HG03457 (cell line): ENCODE results near the gene COX4I2.

Source experiments
- ATAC-seq: cut with Tn5 transposase; IDR thresholded peaks from one replicate; pipeline ENCODE4 v1.9.1; 2021; ENCODE audit warnings: moderate number of reproducible peaks; ENCODE audit not compliant: unreplicated experiment

COX4I2 gene

DNA sequence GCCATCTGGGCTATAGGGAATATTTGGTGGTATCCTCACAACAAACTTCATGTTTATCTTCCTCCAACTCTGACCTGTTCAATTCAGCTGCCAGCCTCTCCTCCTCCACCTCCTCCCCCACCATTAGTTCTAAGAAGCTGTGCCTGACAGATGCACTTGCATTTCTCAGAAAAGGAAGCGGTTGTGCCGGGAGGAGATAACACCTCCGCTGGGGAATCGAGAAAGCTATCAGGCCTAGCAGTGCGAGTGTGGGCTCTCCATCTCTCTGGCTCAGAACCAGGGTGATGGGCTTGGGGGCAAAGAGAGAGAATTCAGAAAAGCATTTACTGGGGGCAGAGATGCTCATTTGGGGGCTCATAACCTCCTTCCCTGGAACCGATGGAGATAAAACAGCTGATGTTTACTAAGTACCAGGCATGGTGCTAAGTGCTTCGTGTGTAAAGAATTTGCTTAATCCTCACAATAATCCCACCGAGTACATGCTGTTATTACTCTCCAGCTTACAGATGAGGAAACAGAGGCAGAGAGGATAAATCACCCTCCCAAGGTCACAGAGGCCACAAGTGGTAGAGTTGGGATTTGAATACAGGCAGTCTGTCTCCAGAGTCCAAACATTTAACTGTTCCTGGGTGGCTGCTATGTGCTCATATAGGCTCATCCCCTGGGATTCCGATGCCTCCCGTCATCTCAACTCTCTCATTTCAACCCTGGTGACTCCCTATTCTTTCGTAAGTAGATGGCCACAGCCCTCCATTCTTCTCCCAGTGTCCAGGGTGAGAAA, 38.3 kb downstream of the COX4I2 start:
- no peak for ATAC-seq

- ATAC-seq = no peak
Measured at GRCh38 chr20:31676609-31676989, 38.9 kb downstream of the COX4I2 start.

GRCh38 chr20:31677553-31678260, 40.0 kb downstream of the COX4I2 start:
- no peak for ATAC-seq

DNA sequence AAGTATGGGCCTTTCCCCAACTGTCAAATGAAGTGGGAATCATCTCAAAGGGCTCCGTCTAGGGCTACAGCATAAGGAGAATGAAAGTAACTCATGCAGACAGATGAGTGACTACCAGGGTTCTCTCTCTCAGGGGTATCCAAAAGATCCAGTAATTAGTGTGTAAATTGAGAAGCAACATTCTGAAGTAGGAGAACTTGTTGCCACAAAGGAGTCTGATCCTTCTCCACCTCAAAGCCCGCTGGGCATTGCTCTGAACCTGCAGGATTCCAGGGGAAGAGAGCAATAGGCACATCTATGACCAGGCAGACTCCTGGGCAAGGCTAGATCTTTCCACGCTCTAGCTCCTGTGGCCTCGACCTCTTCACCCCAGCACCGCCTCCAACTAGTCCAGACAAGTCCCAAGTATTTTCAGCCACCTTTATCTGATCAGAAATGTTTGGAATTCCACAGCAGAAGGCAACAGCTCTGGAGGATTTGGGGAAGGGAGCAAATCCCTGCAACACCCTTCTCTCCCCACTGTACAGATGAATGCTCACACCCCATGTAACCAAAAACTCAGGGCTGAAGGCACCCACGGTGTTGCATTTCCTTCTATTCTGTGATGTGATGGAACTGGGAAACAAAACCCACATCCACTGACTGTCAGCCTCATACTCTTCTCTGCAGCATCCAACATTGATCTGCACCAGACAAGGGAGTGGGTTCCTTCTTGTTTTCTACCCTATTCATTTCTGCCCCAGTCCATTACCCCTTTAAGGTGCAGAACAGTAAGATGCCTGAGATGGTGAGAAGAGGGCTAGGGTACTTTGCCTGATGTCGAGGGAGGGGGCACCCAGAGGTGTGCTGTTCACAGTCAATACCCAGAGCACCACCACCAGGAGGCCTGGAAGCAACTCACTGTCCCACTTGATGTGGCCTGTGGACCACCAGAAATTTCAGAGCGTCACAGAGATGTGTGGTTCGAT, 41.0 kb downstream of the COX4I2 start:
- ATAC-seq = no peak

DNA sequence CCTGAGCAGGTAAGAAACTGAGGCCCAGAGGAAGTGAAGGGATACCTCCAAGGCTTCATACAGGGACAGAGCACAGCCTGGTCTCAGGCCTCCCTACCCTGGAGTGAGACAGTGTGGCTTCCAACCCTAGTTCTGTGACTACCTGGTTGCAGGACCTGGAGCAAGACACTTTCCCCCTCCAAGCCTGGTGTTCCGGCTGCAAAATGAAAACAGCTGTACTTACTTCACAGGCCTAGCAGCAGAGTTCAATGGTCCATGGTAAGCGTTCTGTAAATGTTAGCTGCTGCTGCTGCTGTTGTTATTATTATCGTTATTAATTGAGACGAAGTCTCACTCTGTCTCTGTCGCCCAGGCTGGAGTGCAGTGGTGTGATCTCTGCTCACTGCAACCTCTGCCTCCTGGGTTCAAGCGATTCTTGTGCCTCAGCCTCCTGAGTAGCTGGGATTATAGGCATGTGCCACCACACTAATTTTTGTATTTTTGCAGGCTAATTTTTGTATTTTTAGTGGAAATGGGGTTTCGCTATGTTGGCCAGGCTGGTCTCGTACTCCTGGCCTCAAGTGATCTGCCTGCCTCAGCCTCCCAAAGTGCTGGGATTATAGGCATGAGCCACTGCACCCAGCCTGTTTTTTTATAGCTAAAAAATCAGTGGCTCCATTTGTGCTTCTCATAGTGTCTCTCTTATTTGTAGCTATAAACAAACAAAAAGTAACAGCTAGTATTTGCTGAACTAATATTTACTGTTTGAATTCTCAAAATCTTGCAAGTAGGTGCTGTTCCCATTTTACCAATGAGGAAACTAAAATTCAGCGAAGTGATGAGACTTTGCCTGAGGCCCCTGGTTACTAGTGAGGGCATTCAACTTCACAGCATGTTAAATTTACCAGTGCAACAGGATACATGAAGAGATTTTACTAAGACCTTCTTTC, 41.9 kb downstream of the COX4I2 start:
- no peak for ATAC-seq

DNA sequence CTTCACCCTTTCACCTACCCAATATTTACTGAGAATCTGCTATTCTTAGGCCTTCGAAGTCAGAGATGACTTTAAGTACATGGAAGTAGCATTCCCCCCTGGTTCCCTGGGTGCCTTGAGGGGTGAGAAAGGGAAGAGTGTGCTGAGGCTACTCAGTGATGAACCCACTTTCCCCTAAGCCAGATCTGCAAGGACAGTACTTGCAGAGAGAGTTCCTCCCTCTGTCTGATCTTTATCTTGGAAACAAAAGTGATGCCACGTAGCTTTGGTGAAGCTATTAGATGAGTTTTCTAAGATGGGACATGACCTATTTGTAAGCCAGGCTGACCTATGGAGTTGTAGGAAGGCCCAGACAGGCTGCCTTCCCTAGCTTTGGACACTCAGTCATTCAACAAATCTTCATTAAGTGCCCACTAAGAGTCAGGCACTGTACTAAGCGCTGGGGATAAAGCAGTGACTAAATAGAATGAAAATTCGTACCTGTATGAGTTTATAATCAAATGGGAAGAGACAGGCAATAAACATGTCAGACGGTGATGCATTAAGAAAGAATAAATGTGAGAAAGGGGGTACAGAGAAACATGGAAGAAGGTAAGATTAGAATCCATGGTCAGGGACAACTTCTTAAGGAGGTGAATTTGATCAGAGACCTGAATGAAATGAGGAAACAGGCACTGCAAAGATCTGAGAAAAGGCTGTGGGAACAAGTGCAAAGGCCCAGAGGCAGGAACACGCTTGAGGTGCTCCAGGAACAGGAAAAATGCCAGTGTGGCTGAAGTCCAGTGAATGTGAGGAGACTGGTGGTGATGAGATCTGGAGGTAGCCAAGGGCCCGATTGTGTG, 42.8 kb downstream of the COX4I2 start:
- ATAC-seq = no peak

GRCh38 chr20:31681128-31681727, 43.5 kb downstream of the COX4I2 start:
- no peak for ATAC-seq

DNA sequence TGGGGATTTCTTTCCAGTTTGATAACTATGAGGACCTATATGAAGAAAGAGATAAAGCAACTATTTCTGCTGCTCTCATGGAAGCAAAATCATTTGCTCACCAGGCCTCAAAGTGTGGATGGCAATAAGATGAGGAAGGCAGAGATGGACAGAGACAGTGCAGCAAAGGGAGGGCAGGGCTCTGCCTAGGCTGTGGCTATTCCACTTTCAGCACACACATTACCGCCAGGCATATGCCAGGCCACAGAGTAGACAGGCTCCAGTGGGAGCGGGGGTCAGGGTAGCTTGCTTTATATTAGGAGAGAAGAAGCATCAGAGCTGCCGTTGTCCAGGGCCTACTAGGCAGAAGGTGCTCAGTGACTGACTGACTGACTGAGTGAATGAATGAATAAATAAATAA, 44.1 kb downstream of the COX4I2 start:
- no peak for ATAC-seq

- no peak for ATAC-seq
Measured at GRCh38 chr20:31682352-31682751, 44.6 kb downstream of the COX4I2 start.

GRCh38 chr20:31682927-31683326, 45.2 kb downstream of the COX4I2 start:
- no peak for ATAC-seq

GRCh38 chr20:31684153-31685015, 46.7 kb downstream of the COX4I2 start:
- ATAC-seq = no peak

DNA sequence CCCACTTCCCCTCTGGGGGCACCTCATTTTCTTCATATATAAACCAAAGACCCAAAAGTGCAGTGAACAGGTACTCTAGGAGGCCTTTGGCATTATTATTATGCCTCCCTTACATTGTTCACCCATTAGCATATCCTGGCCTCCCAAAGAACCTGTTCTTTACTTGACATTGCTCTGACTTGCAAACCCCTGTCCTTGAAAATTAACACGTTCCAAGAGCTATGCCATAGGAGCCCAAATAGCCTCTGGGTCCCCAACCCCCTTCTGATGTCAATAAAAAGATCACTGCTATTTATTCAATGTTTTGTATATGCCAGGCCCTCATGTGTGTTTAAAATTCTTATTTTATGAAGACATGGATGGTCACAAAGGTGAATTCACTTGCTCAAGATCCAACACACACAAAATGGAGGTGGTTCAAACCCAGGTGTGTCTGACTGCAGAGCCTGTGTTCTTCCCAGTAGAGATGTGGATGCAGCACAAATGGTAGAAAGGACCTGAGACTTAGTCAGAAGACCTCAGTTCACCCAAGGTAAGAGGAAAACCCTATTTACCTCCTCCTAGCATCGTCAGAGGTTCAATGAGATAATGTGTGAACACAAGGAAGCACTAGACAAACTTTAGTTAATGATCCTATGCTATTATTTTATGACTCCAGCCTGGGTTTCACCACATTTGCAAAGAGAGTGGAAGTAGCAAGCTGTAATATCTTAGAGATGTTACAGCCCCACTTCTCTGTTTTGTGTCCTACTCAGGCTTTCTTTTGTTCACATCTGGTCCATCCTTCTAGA, 48.3 kb downstream of the COX4I2 start:
- ATAC-seq = no peak

DNA sequence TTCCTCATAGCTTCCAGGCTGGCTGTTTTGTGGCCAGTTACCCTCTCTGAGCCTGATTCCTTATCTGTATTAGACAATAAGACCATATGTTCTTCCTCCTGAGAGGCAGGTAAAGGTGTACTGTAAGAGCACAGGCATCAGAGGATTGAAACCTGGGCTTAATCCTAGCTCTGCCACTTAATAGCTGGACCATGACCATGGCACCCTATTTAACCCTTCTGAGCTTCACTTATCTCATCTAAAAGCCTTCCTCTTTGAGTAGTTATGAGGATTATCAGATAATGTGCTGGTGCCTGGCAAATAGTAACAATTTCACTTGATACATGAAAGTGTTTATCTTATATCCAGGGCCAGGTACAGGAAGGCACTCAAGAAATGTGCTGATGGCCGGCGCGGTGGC, 50.1 kb downstream of the COX4I2 start:
- ATAC-seq = no peak

DNA sequence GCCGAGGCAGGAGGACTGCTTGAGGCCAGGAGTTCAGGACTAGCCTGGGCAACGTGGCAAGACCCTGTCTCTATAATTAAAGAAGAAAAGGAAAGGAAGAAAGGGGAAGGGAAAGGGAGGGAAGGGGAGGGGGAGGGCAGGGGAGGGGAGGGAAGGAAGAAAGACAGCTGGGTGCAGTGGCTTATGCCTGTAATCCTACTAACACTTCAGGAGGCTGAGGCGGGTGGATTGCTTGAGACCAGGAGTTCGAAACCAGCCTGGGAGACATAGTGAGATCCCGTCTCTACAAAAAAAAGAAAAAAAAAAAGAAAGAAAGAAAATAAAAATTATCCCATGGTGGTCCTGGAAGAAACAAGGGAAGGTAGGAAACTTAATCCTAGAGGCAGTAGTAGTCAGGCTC, 51.4 kb downstream of the COX4I2 start:
- no peak for ATAC-seq

DNA sequence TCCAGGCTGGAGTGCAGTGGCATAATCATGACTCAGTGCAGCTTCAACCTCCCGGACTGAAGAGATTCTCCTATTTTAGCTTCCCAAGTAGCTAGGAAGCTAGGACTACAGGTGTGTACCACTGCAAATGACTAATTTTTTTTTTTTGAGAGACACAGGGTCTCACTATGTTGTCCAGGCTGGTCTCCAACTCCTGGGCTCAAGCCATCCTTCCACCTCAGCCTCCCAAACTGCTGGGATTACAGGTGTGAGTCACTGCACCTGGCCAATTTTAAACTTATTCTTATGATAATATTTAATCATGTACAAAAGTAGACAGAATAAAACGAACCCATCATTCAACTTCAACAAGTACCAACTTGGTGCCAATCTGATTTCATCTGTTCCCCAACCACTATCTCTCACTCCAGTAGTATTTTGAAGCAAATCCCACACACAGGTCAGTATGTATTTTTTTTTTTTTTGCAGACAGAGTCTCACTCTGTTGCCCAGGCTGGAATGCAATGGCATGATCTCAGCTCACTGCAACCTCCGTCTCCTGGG, 52.5 kb downstream of the COX4I2 start:
- ATAC-seq = no peak

GRCh38 chr20:31691646-31692275, 54.0 kb downstream of the COX4I2 start:
- no peak for ATAC-seq

GRCh38 chr20:31693402-31693801, 55.7 kb downstream of the COX4I2 start:
- ATAC-seq = no peak
